Small intestine (tissue), 7 donors: ENCODE measurements around the gene OBSCN. TPM values are rescaled to one million over a fixed set of nuclear protein-coding genes. Genes with fewer than 3 reads are reported as not detected.
A peak's percentile ranks its signal among the peaks of the same experiment; 100 is the strongest.

ENCODE experiments used
- DNase-seq, 2 donors: peaks; one replicate each; pipeline versions ENCODE4 v3.0.0 to v3.0.0-alpha.2; 2013
- FAIRE-seq: peaks from 2 replicates; lab custom pipeline; 2012; peaks lifted over from hg19 to GRCh38; lab: Jason Lieb, UNC
- H3K27ac ChIP-seq, 3 donors: one replicate each; pipeline ENCODE4 v1.5.1; 2013; ENCODE audit warnings: low read length in 2 of 3, mild to moderate bottlenecking in 2 of 3, control low read depth in 1 of 3, inconsistent platforms in 1 of 3, low read depth in 1 of 3, moderate library complexity in 1 of 3
- H3K27me3 ChIP-seq, 3 donors: one replicate each; pipeline ENCODE4 v1.6.1; 2013; ENCODE audit warnings: low read length in 3 of 3, inconsistent platforms in 1 of 3; ENCODE audit not compliant: control insufficient read depth in 3 of 3, insufficient read depth in 3 of 3
- H3K36me3 ChIP-seq, 3 donors: one replicate each; pipeline ENCODE4 v1.6.1; 2013; ENCODE audit warnings: low read length in 3 of 3, inconsistent platforms in 1 of 3, low read depth in 1 of 3, mild to moderate bottlenecking in 1 of 3, moderate library complexity in 1 of 3; ENCODE audit not compliant: control insufficient read depth in 3 of 3, insufficient read depth in 2 of 3
- H3K4me1 ChIP-seq, 3 donors: one replicate each; pipeline ENCODE4 v1.6.1; 2013; ENCODE audit warnings: low read length in 2 of 3, inconsistent platforms in 1 of 3, low read depth in 1 of 3, mild to moderate bottlenecking in 1 of 3, moderate library complexity in 1 of 3; ENCODE audit not compliant: control insufficient read depth in 3 of 3, insufficient read depth in 2 of 3
- H3K4me3 ChIP-seq, 3 donors: one replicate each; pipeline ENCODE4 v1.5.1; 2013; ENCODE audit warnings: low read length in 3 of 3, control low read depth in 1 of 3, inconsistent platforms in 1 of 3, low read depth in 1 of 3, mild to moderate bottlenecking in 1 of 3, moderate library complexity in 1 of 3
- H3K9me3 ChIP-seq, 2 donors: one replicate each; pipeline ENCODE4 v1.6.1; 2013; ENCODE audit warnings: low read depth in 1 of 2, low read length in 1 of 2; ENCODE audit not compliant: control insufficient read depth in 2 of 2, insufficient read depth in 1 of 2
- WGBS, 3 donors: extraction: QIAGEN DNeasy Blood & Tissue Kit; methylation state at CpG; one replicate each; pipeline ENCODE4 v1.1.7; 2013; 5-methylcytosine and 5-hydroxymethylcytosine counted together
- polyA plus RNA-seq, 4 donors: library from polyadenylated mRNA; stranded (reverse) in 3 of 4; unstranded in 1 of 4; fragments of 200-250 nt in 3 of 4; fragments of 120-200 nt in 1 of 4; gene quantifications; one replicate each; pipeline versions ENCODE4 v1.2.1 to v1.2.3, GENCODE V29; 2013
- donor health status: healthy with polysubstance abuse.
- donor health status: control.
- donor health status: control.
- donor health status: Bipolar disorder and iron deficiency.
- donor health status: healthy.

The OBSCN gene
- polyA plus RNA-seq, 4 donors = 3.6 to 36.2 (median 5.7) TPM

GRCh38 chr1:228417061-228417460, 209.2 kb downstream of the OBSCN start:
- Histone ChIP-seq H3K4me1 (peaks cover 0 to 8% (median 0%) of the 10 kb centered on the region in 3 donors), H3K9me3 (no peaks in the 10 kb centered on the region), H3K27me3 (peaks cover 0 to 45% (median 7%) of the 10 kb centered on the region in 3 donors), H3K27ac (no peak overlapping the region), H3K36me3 (no peaks in the 10 kb centered on the region), H3K4me3 (no peak overlapping the region)
- WGBS, 3 donors = 26 to 40% (median 27%) methylated on average over 12 of the region's 12 CpGs
- DNase-seq = no peak
- no peak for FAIRE-seq

GRCh38 chr1:228417483-228418203, 209.8 kb downstream of the OBSCN start:
- FAIRE-seq = no peak
- WGBS, 3 donors = 62 to 83% (median 67%) methylated on average over 7 of the region's 7 CpGs
- Histone ChIP-seq H3K4me3 (no peak overlapping the region), H3K4me1 (peaks cover 0 to 8% (median 0%) of the 10 kb centered on the region in 3 donors), H3K27ac (no peak overlapping the region), H3K27me3 (peaks cover 0 to 45% (median 7%) of the 10 kb centered on the region in 3 donors), H3K9me3 (no peaks in the 10 kb centered on the region), H3K36me3 (no peaks in the 10 kb centered on the region)
- DNase-seq = no peak

GRCh38 chr1:228420968-228421826, 213.4 kb downstream of the OBSCN start:
- no peak for FAIRE-seq
- Histone ChIP-seq H3K9me3 (peaks cover 0 to 3% of the 10 kb centered on the region in 2 donors), H3K4me1 (peaks cover 0 to 14% (median 0%) of the 10 kb centered on the region in 3 donors), H3K36me3 (no peaks in the 10 kb centered on the region), H3K27ac (no peak overlapping the region), H3K27me3 (peaks cover 0 to 28% (median 2%) of the 10 kb centered on the region in 3 donors), H3K4me3 (no peak overlapping the region)
- DNase-seq = no peak
- WGBS, 3 donors = 85 to 94% (median 87%) methylated on average over 7 of the region's 7 CpGs

- FAIRE-seq (no peak), DNase-seq (peak; percentile 72 to 75)
- 46 to 73% (median 60%) methylated on average over 7 of the region's 7 CpGs for WGBS, 3 donors
Observed at GRCh38 chr1:228423404-228424053, 215.7 kb downstream of the OBSCN start.

GRCh38 chr1:228424685-228425660, 217.1 kb downstream of the OBSCN start:
- FAIRE-seq = no peak
- H3K27ac ChIP-seq = no peak overlapping the region
- no peak overlapping the region for H3K4me3 ChIP-seq
- peaks cover 0 to 3% of the 10 kb centered on the region in 2 donors for H3K9me3 ChIP-seq
- WGBS, 3 donors = 97 to 98% (median 97%) methylated on average over 59 to 62 of the region's 62 CpGs
- H3K4me1 ChIP-seq = peaks cover 0 to 12% (median 0%) of the 10 kb centered on the region in 3 donors
- H3K36me3 ChIP-seq = no peaks in the 10 kb centered on the region
- peaks cover 0 to under 1% (median 0%) of the 10 kb centered on the region in 3 donors for H3K27me3 ChIP-seq
- DNase-seq = no peak

More at GRCh38 chr1:228423404-228424053, 215.7 kb downstream of the OBSCN start:
- Histone ChIP-seq H3K27ac (peak overlapping the region in 1 of 3 donors; percentile 18), H3K9me3 (peaks cover 0 to 3% of the 10 kb centered on the region in 2 donors), H3K27me3 (peaks cover 0 to 5% (median 0%) of the 10 kb centered on the region in 3 donors), H3K4me1 (peaks cover 0 to 12% (median 0%) of the 10 kb centered on the region in 3 donors), H3K4me3 (no peak overlapping the region), H3K36me3 (no peaks in the 10 kb centered on the region)

GRCh38 chr1:228426518-228427175, 218.8 kb downstream of the OBSCN start:
- H3K36me3 ChIP-seq = no peaks in the 10 kb centered on the region
- H3K9me3 ChIP-seq = peaks cover 0 to 3% of the 10 kb centered on the region in 2 donors
- FAIRE-seq (no peak), DNase-seq (no peak)
- H3K4me3 ChIP-seq = no peak overlapping the region
- H3K27ac ChIP-seq = no peak overlapping the region
- peaks cover 0 to 3% (median 0%) of the 10 kb centered on the region in 3 donors for H3K27me3 ChIP-seq
- 56 to 84% (median 73%) methylated on average over 5 of the region's 5 CpGs for WGBS, 3 donors
- peaks cover 0 to 12% (median 0%) of the 10 kb centered on the region in 3 donors for H3K4me1 ChIP-seq

- no peak overlapping the region for H3K27ac ChIP-seq
- H3K36me3 ChIP-seq = no peaks in the 10 kb centered on the region
- H3K27me3 ChIP-seq = peaks cover 0 to 3% (median 3%) of the 10 kb centered on the region in 3 donors
- H3K9me3 ChIP-seq = peaks cover 0 to 3% of the 10 kb centered on the region in 2 donors
- DNase-seq (no peak), FAIRE-seq (no peak)
- WGBS, 3 donors = 35 to 64% (median 47%) methylated on average over 4 of the region's 4 CpGs
- no peak overlapping the region for H3K4me3 ChIP-seq
- peaks cover 0 to 10% (median 0%) of the 10 kb centered on the region in 3 donors for H3K4me1 ChIP-seq
Observed at GRCh38 chr1:228428412-228428811, 220.6 kb downstream of the OBSCN start.
